ENCODE results near the gene NEK5.

The NEK5 gene

GRCh38 chr13:52011632-52012511 is 117.0 kb downstream of the NEK5 start, which contains the start of gene ALG11:
Gene ALG11, plus strand, starts transcription at chr13:52012398. Its CDS starts 21 bp downstream, at chr13:52012419.
- TF ChIP-seq USF1 (IDR thresholded peaks at IDR 0.05): no peak
- TF ChIP-seq EP300 (IDR thresholded peaks at IDR 0.05; ENCODE audit: borderline replicate concordance): no peak
- no peak for TF ChIP-seq TEAD4 (IDR thresholded peaks at IDR 0.05)
- TF ChIP-seq REST (IDR thresholded peaks at IDR 0.05; ENCODE audit: low read depth): no peak
- TF ChIP-seq TCF12 (IDR thresholded peaks at IDR 0.05; ENCODE audit: low read depth): 0 out of 2 replicates have a peak, but pooled peaks have one; percentile 17
- peak; percentile 89 for TF ChIP-seq TAF1 (IDR thresholded peaks at IDR 0.05; ENCODE audit: low read depth)
- TF ChIP-seq ZBTB7A (IDR thresholded peaks at IDR 0.05; ENCODE audit: low read depth): peak; percentile 98
- no peak for TF ChIP-seq NFIC (IDR thresholded peaks at IDR 0.05)
- peak; percentile 51 for TF ChIP-seq MAX (IDR thresholded peaks at IDR 0.05)
- no peak for TF ChIP-seq FOXM1 (IDR thresholded peaks at IDR 0.05; ENCODE audit: borderline replicate concordance, low read depth)
- TF ChIP-seq CREB1 (IDR thresholded peaks at IDR 0.05; ENCODE audit: low read depth): peak; percentile 57; the same call in 1 of the 2 replicates
- no peak for TF ChIP-seq CEBPB (IDR thresholded peaks at IDR 0.05)
- TF ChIP-seq EGR1 (IDR thresholded peaks at IDR 0.05): peak; percentile 82
- TF ChIP-seq RAD21 (IDR thresholded peaks at IDR 0.05; ENCODE audit: low read depth): no peak
- peak; percentile 95 for TF ChIP-seq YY1 (IDR thresholded peaks at IDR 0.05; ENCODE audit: low read depth)

- TF ChIP-seq USF1 (IDR thresholded peaks at IDR 0.05): no peak
- TF ChIP-seq EP300 (IDR thresholded peaks at IDR 0.05; ENCODE audit: borderline replicate concordance): no peak
- no peak for TF ChIP-seq CEBPB (IDR thresholded peaks at IDR 0.05)
- TF ChIP-seq MAX (IDR thresholded peaks at IDR 0.05): no peak; the same call in 1 of the 2 replicates
- TF ChIP-seq TAF1 (IDR thresholded peaks at IDR 0.05; ENCODE audit: low read depth): no peak
- no peak for TF ChIP-seq CREB1 (IDR thresholded peaks at IDR 0.05; ENCODE audit: low read depth)
- TF ChIP-seq ZBTB7A (IDR thresholded peaks at IDR 0.05; ENCODE audit: low read depth): no peak
- no peak for TF ChIP-seq NFIC (IDR thresholded peaks at IDR 0.05)
Measured at GRCh38 chr13:52010890-52011631, 117.8 kb downstream of the NEK5 start, which contains the start of gene ATP7B. Gene ATP7B, minus strand, starts transcription at chr13:52011450. Its CDS starts 113 bp downstream, at chr13:52011337.

GRCh38 chr13:52009946-52010345 is 118.9 kb downstream of the NEK5 start:
- TF ChIP-seq RAD21 (IDR thresholded peaks at IDR 0.05; ENCODE audit: low read depth) (no peak), NFIC (IDR thresholded peaks at IDR 0.05) (no peak), FOXM1 (IDR thresholded peaks at IDR 0.05; ENCODE audit: borderline replicate concordance, low read depth) (no peak), TAF1 (IDR thresholded peaks at IDR 0.05; ENCODE audit: low read depth) (no peak), EGR1 (IDR thresholded peaks at IDR 0.05) (no peak), MAX (IDR thresholded peaks at IDR 0.05) (no peak), TEAD4 (IDR thresholded peaks at IDR 0.05) (no peak), USF1 (IDR thresholded peaks at IDR 0.05) (no peak), CREB1 (IDR thresholded peaks at IDR 0.05; ENCODE audit: low read depth) (no peak), YY1 (IDR thresholded peaks at IDR 0.05; ENCODE audit: low read depth) (no peak), TCF12 (IDR thresholded peaks at IDR 0.05; ENCODE audit: low read depth) (no peak), REST (IDR thresholded peaks at IDR 0.05; ENCODE audit: low read depth) (no peak), ZBTB7A (IDR thresholded peaks at IDR 0.05; ENCODE audit: low read depth) (no peak)

GRCh38 chr13:52006523-52007245 is 122.2 kb downstream of the NEK5 start:
- TF ChIP-seq USF1 (IDR thresholded peaks at IDR 0.05) (no peak), EGR1 (IDR thresholded peaks at IDR 0.05) (no peak), NFIC (IDR thresholded peaks at IDR 0.05) (no peak), CEBPB (IDR thresholded peaks at IDR 0.05) (no peak), CREB1 (IDR thresholded peaks at IDR 0.05; ENCODE audit: low read depth) (no peak)

Data from Ishikawa (cell line).